ENCODE results near the gene NR1I3. TPM values are rescaled to one million over a fixed set of nuclear protein-coding genes. Genes with fewer than 3 reads are reported as not detected.
A peak's percentile ranks its signal among the peaks of the same experiment; 100 is the strongest.

The NR1I3 gene
- total RNA-seq, 1 donor from 2014 or later: not detected

- no peak overlapping the region for H3K4me3 ChIP-seq (ENCODE audit: low read depth, low read length)
- DNase-seq (ENCODE audit: low read depth): no peak
- TF ChIP-seq CTCF (conservative IDR thresholded peaks at IDR 0.05; ENCODE audit: low read depth, low read length): peak; percentile 96
These were observed 28.1 kb downstream of the NR1I3 start for GRCh38 chr1:161209790-161210409.

- H3K4me3 ChIP-seq (ENCODE audit: low read depth, low read length): no peak overlapping the region
- no peak for TF ChIP-seq CTCF (conservative IDR thresholded peaks at IDR 0.05; ENCODE audit: low read depth, low read length)
- no peak for DNase-seq (ENCODE audit: low read depth)
These were observed 30.8 kb downstream of the NR1I3 start for GRCh38 chr1:161207173-161207572.

- no peak overlapping the region for H3K4me3 ChIP-seq (ENCODE audit: low read depth, low read length)
- DNase-seq (ENCODE audit: low read depth): no peak
- TF ChIP-seq CTCF (conservative IDR thresholded peaks at IDR 0.05; ENCODE audit: low read depth, low read length): no peak
These were observed 31.4 kb downstream of the NR1I3 start for GRCh38 chr1:161206411-161207140.

DNA sequence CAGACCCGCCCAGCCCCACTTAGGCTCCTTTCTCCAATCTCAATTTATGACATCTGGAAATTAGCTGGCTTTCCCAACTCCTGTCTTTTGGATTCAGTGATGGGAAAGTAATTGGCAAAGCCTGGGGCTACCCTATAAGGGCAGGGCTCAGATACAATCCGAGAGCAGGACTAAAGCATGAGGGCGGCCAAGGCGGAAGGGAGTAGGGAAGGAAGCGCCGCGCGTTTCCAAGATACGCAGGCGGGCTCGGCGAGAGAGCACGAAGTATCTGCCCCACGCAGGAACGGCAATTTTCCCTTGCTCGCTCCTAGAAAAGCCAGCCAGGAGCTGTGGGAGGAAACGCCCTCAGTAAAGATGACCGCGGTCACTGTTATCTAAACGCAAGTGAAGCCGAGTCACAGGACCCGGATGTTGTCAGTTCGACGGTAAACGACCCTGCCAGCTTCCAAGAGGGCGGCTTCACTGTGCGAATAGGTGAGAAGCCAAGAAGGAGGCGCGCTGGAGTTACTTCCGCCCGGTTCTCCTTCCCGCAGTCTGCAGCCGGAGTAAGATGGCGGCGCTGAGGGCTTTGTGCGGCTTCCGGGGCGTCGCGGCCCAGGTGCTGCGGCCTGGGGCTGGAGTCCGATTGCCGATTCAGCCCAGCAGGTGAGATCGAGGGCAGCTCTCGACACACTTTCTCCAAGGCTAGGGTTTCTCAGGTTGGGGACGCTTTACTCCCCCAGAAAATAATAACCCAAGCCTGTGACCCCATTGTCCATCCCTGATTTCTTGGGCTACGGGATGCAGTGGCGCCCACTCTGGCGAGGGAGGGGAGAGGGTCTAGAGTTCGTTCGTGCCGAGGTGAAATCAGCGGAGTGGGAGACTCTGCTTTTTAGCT lies 35.9 kb downstream of the NR1I3 start, which contains the start of gene NDUFS2:
TSS of gene NDUFS2 (plus strand) at position 532 of the 877 bp plus-strand sequence. CDS start at position 551, 19 bp downstream.
- DNase-seq (ENCODE audit: low read depth): peak; percentile 87
- peak; percentile 39 for TF ChIP-seq CTCF (conservative IDR thresholded peaks at IDR 0.05; ENCODE audit: low read depth, low read length)
- H3K4me3 ChIP-seq (ENCODE audit: low read depth, low read length): peak within 1 kb of the TSS; percentile 88

DNA sequence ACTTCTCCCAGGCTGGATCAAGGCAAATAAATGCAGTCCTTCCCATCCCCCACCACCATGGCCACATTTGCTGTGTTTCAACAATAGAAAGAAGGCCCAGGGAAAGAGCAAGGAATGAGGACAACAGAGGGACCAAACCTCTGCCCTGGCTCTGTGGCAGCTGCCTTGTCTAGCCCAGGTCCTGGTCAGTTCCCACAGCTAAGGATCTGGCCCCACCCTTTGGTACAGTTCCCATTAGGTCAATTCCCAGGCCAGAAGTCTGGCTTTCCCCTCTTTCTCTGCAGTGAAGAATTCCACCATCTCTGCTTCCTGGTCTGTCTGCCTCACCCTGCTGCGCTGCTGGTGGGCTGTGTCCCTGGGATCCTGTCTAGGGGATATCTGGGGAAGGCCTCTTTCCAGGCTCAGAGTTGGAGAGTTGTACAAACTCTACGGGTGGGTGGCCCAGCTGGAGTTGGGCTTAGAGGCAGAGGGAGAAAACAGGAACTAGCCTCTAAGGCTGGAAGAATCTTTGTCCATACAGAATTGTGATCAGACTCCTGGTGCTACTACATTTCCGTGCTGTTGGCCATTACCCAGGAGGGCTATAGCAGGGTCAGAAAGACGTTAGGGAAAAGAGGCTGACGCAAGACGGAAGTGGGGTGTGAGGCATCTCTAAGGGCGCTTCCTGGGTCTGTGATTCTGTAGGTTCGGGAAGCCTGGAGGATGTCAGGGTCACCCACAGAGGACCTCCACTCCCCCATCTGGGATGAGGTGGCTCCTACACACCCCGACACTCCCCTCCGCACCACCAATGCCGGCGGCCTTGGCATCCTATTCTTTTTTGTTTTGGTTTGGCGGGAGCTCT lies 36.8 kb downstream of the NR1I3 start:
- peak overlapping the region; percentile 88 for H3K4me3 ChIP-seq (ENCODE audit: low read depth, low read length)
- TF ChIP-seq CTCF (conservative IDR thresholded peaks at IDR 0.05; ENCODE audit: low read depth, low read length): no peak
- DNase-seq (ENCODE audit: low read depth): no peak

- no peak overlapping the region for H3K4me3 ChIP-seq (ENCODE audit: low read depth, low read length)
- no peak for TF ChIP-seq CTCF (conservative IDR thresholded peaks at IDR 0.05; ENCODE audit: low read depth, low read length)
- no peak for DNase-seq (ENCODE audit: low read depth)
These were observed 37.5 kb downstream of the NR1I3 start for GRCh38 chr1:161200421-161200991.

All from epithelial cell of proximal tubule (primary cell).